PC-3 (cell line): ENCODE data around the gene BLMH. TPM values are rescaled to one million over a fixed set of nuclear protein-coding genes. Genes with fewer than 3 reads are reported as not detected.

Source experiments
- ATAC-seq: fragments of 200-7000 bp; cut with Tn5 transposase; 2 replicates; pipeline ENCODE4 v1.9.1; 2020; ENCODE audit warnings: mild to moderate bottlenecking, moderate library complexity
- BruUV-seq: library from RNA; stranded (reverse); fragments of 400-500 nt; replicated peaks from 2 replicates; lab custom pipeline; 2021; lab: Mats Ljungman, UMichigan
- CTCF ChIA-PET: fragments of 300-600 bp; sonication (Branson Sonifier 250); formaldehyde crosslinking; loops from one replicate; lab custom pipeline; 2022; ENCODE audit warnings: antibody characterized with exemption; lab: Charles Lee
- POLR2A ChIA-PET: fragments of 300-600 bp; sonication (Branson Sonifier 250); formaldehyde crosslinking; loops from one replicate; lab custom pipeline; 2022; ENCODE audit warnings: antibody characterized with exemption; ENCODE audit not compliant: unreplicated experiment; lab: Charles Lee
- DNase-seq: peaks from one replicate; pipeline ENCODE4 v3.0.0-alpha.2; 2015
- H2AFZ ChIP-seq: fragments of 300-600 bp; sonication (generic); 2 replicates; pipeline ENCODE4 v1.6.0; 2016; ENCODE audit warnings: antibody characterized with exemption, low read length
- H3F3A ChIP-seq: fragments of 300-600 bp; sonication (generic); one replicate; pipeline ENCODE4 v1.6.0; 2017; ENCODE audit warnings: antibody characterized with exemption, low read length, control low read depth, mild to moderate bottlenecking; ENCODE audit not compliant: unreplicated experiment
- H3K27ac ChIP-seq: fragments of 300-600 bp; sonication (generic); 2 replicates; pipeline ENCODE4 v1.5.1; 2016; ENCODE audit warnings: mild to moderate bottlenecking, low read length
- H3K27me3 ChIP-seq: fragments of 300-600 bp; sonication (generic); 2 replicates; pipeline ENCODE4 v1.6.1; 2016; ENCODE audit warnings: low read length, mixed read lengths
- H3K36me3 ChIP-seq: fragments of 300-600 bp; sonication (generic); 2 replicates; pipeline ENCODE4 v1.6.1; 2016; ENCODE audit warnings: low read depth, mixed run types, low read length, mixed read lengths
- H3K4me1 ChIP-seq: fragments of 300-600 bp; sonication (generic); 2 replicates; pipeline ENCODE4 v1.5.1; 2016; ENCODE audit warnings: low read length; ENCODE audit not compliant: insufficient read depth
- H3K4me2 ChIP-seq: fragments of 300-600 bp; sonication (generic); 2 replicates; pipeline ENCODE4 v1.6.0; 2016; ENCODE audit warnings: low read length
- H3K4me3 ChIP-seq: fragments of 300-600 bp; sonication (generic); 2 replicates; pipeline ENCODE4 v1.5.1; 2016; ENCODE audit warnings: mild to moderate bottlenecking, low read length, mixed read lengths
- H3K79me2 ChIP-seq: fragments of 300-600 bp; sonication (generic); 2 replicates; pipeline ENCODE4 v1.6.1; 2017; ENCODE audit warnings: low read length, mixed read lengths
- H3K9ac ChIP-seq: fragments of 300-600 bp; sonication (generic); 2 replicates; pipeline ENCODE4 v1.6.0; 2016; ENCODE audit warnings: mild to moderate bottlenecking, low read length
- H3K9me2 ChIP-seq: fragments of 300-600 bp; sonication (generic); replicated peaks from 2 replicates; pipeline ENCODE4 v1.6.1; 2016; ENCODE audit warnings: mixed run types, low read length, mixed read lengths
- H3K9me3 ChIP-seq: fragments of 300-600 bp; sonication (generic); 2 replicates; pipeline ENCODE4 v1.6.1; 2016; ENCODE audit warnings: low read length, mixed read lengths
- H4K20me1 ChIP-seq: fragments of 300-600 bp; sonication (generic); 2 replicates; pipeline ENCODE4 v1.6.1; 2016; ENCODE audit warnings: low read length, mixed read lengths
- CTCF ChIP-seq: fragments of 300-600 bp; sonication (generic); conservative IDR thresholded peaks from 2 replicates; pipeline ENCODE4 v1.5.1; 2017; ENCODE audit warnings: antibody characterized with exemption, low read depth, mild to moderate bottlenecking, low read length
- EZH2 ChIP-seq: fragments of 300-600 bp; sonication (generic); IDR thresholded peaks from one replicate; pipeline ENCODE4 v1.6.1; 2017; ENCODE audit warnings: antibody characterized with exemption, mild to moderate bottlenecking, low read length; ENCODE audit not compliant: unreplicated experiment
- EZH2phosphoT487 ChIP-seq: fragments of 300-600 bp; sonication (generic); IDR thresholded peaks from 2 replicates; pipeline ENCODE4 v1.6.1; 2018; ENCODE audit warnings: mild to moderate bottlenecking, antibody characterized with exemption, low read length, borderline replicate concordance
- intact Hi-C: fragments of 100-400 bp; cut with micrococcal nuclease; formaldehyde crosslinking; loops from 2 replicates; pipeline ENCODE4 v1.9.0; 2023
- total RNA-seq: library from RNA; depleted of rRNA; stranded (reverse); fragments of >200 nt; gene quantifications from 2 replicates; pipeline ENCODE4 v1.2.3, GENCODE V29; 2014

The BLMH gene
- total RNA-seq, 1 experiment from 2014 or later, result 15.9 TPM

GRCh38 chr17:30253312-30253711, 38.4 kb downstream of the BLMH start:
- no peak for ATAC-seq
- H4K20me1 ChIP-seq, result no peaks in the 10 kb centered on the region
- TF ChIP-seq EZH2 (no peak), CTCF (no peak), EZH2phosphoT487 (no peak)
- H3K9me2 ChIP-seq, result no peaks in the 10 kb centered on the region
- no peak overlapping the region for H3K27ac ChIP-seq
- H3K9ac ChIP-seq, result no peak overlapping the region
- no peaks in the 10 kb centered on the region for H3F3A ChIP-seq
- no peaks in the 10 kb centered on the region for H3K9me3 ChIP-seq
- DNase-seq, result no peak
- no peak overlapping the region for H2AFZ ChIP-seq
- ChIA-PET POLR2A (no interaction called here), CTCF (no interaction called here)
- no peaks in the 10 kb centered on the region for H3K4me1 ChIP-seq
- H3K4me2 ChIP-seq, result no peak overlapping the region
- BruUV-seq, result no TSS peak
- H3K4me3 ChIP-seq, result no peak overlapping the region
- intact Hi-C loops, result no loop called here
- H3K36me3 ChIP-seq, result peaks cover 3% of the 10 kb centered on the region; the same call in 1 of the 2 replicates
- H3K27me3 ChIP-seq, result no peaks in the 10 kb centered on the region
- H3K79me2 ChIP-seq, result no peaks in the 10 kb centered on the region

- no peak overlapping the region for H3K9ac ChIP-seq
- H3K4me3 ChIP-seq, result no peak overlapping the region
- H3K27me3 ChIP-seq, result no peaks in the 10 kb centered on the region
- H3K36me3 ChIP-seq, result peaks cover 8% of the 10 kb centered on the region
- H4K20me1 ChIP-seq, result no peaks in the 10 kb centered on the region
- ChIA-PET POLR2A (no interaction called here), CTCF (no interaction called here)
- no peak for TF ChIP-seq EZH2phosphoT487
- no peak for TF ChIP-seq CTCF
- TF ChIP-seq EZH2, result no peak
- no peaks in the 10 kb centered on the region for H3K4me1 ChIP-seq
- BruUV-seq, result no TSS peak
- no peaks in the 10 kb centered on the region for H3K9me3 ChIP-seq
- no peak overlapping the region for H2AFZ ChIP-seq
- DNase-seq (no peak), ATAC-seq (no peak)
- H3K27ac ChIP-seq, result no peak overlapping the region
- H3K4me2 ChIP-seq, result no peak overlapping the region
- no peaks in the 10 kb centered on the region for H3F3A ChIP-seq
- H3K9me2 ChIP-seq, result no peaks in the 10 kb centered on the region
- intact Hi-C loops, result no loop called here
- no peaks in the 10 kb centered on the region for H3K79me2 ChIP-seq
These were observed 39.8 kb downstream of the BLMH start for GRCh38 chr17:30251931-30252330.

- H3K9me3 ChIP-seq, result no peaks in the 10 kb centered on the region
- no peak overlapping the region for H3K27ac ChIP-seq
- H3K4me2 ChIP-seq, result no peak overlapping the region
- H3K79me2 ChIP-seq, result no peaks in the 10 kb centered on the region
- peaks cover 10% of the 10 kb centered on the region for H3K36me3 ChIP-seq
- ChIA-PET CTCF (no interaction called here), POLR2A (no interaction called here)
- DNase-seq (no peak), ATAC-seq (no peak)
- no peaks in the 10 kb centered on the region for H3K9me2 ChIP-seq
- H3F3A ChIP-seq, result no peaks in the 10 kb centered on the region
- H3K4me3 ChIP-seq, result no peak overlapping the region
- no peak for TF ChIP-seq EZH2
- no peaks in the 10 kb centered on the region for H3K4me1 ChIP-seq
- no peaks in the 10 kb centered on the region for H4K20me1 ChIP-seq
- H3K9ac ChIP-seq, result no peak overlapping the region
- H2AFZ ChIP-seq, result no peak overlapping the region
- intact Hi-C loops, result no loop called here
- H3K27me3 ChIP-seq, result no peaks in the 10 kb centered on the region
- no TSS peak for BruUV-seq
These were observed 42.3 kb downstream of the BLMH start for GRCh38 chr17:30249460-30249859.
